ENCODE results near the gene MYO9B.

Gene MYO9B

DNA sequence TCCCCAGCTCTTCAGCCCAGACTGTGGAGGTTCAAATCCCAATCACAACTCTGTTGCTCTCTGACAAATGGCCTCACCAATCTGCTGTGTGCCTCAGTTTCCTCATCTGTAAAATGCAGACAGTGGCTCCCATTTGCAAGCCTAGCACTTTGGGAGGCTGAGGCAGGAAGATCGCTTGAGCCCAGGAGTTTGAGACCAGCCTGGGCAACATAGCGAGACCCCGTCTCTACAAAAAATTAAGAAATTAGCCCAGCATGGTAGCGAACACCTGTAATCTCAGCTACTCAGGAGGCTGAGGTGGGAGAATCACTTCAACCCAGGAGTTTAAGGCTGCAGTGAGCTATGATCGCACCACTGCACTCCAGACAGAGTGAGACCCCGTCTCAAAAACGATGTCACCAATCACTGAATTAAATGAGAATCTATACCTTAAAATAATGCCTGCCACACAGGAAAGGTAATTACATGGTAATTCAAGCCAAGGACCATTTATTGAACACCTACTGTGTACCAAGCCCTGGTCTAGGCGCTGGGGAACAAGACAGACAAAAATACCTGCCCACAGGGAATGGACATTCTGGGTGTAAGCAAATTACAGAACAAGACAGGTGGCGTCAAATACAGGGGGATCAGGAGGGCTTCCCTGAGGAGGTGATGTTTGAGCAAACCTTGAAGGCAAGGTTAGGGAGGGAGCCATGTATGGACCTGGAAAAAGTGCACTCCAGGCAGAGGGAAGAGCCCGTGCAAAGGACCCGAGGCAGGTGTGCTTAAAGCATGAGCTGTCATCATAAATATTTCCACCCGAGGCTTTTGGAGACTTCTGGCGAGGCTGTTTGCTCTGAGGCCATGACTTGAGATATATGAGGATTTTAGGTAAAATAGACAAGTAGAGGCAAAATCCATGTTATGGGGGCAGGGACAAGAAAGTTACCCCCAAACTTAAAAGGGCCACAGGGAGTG, 162.4 kb downstream of the MYO9B start:
- TF ChIP-seq, protein P1, sequence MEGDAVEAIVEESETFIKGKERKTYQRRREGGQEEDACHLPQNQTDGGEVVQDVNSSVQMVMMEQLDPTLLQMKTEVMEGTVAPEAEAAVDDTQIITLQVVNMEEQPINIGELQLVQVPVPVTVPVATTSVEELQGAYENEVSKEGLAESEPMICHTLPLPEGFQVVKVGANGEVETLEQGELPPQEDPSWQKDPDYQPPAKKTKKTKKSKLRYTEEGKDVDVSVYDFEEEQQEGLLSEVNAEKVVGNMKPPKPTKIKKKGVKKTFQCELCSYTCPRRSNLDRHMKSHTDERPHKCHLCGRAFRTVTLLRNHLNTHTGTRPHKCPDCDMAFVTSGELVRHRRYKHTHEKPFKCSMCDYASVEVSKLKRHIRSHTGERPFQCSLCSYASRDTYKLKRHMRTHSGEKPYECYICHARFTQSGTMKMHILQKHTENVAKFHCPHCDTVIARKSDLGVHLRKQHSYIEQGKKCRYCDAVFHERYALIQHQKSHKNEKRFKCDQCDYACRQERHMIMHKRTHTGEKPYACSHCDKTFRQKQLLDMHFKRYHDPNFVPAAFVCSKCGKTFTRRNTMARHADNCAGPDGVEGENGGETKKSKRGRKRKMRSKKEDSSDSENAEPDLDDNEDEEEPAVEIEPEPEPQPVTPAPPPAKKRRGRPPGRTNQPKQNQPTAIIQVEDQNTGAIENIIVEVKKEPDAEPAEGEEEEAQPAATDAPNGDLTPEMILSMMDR (conservative IDR thresholded peaks at IDR 0.05; ENCODE audit: low read depth, low read length), result no peak
- no peak overlapping the region for H3K4me3 ChIP-seq (ENCODE audit: low read length)
- DNase-seq (ENCODE audit: low read depth), result no peak

- H3K4me3 ChIP-seq (ENCODE audit: low read length), result no peak overlapping the region
- TF ChIP-seq, protein P1 (conservative IDR thresholded peaks at IDR 0.05; ENCODE audit: low read depth, low read length), result no peak
Observed at GRCh38 chr19:17240062-17240752, 164.6 kb downstream of the MYO9B start.

DNA sequence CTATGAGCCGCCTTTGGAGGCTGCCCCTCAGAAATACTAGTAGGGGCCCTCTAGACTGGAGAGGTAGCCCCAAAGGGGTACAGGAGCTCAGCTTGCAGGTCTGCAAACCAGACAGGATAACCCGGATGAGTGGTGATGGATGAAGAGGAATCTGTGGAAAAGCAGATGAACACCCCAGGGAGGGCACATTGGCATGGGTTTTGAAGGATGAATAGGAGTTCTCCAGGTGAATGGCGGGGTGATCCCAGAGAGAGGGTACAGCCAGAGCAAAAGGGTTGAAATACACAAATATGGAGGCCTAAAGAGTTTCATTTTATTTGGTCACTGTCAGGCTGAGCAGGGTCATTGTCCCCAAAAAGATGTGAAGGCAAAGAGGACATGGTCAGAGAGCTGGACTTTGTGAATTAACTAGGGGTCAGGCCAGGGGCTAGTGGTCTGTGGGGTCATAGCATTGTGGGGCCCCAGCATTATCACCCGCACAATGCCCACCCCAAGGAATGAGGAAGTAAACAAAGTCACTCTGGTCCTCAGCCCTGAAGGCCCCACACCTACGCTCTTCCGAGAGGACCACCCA, 165.3 kb downstream of the MYO9B start:
- no peak overlapping the region for H3K4me3 ChIP-seq (ENCODE audit: low read length)
- DNase-seq (ENCODE audit: low read depth), result no peak
- TF ChIP-seq, protein P1 (conservative IDR thresholded peaks at IDR 0.05; ENCODE audit: low read depth, low read length), result no peak

More at GRCh38 chr19:17240062-17240752, 164.6 kb downstream of the MYO9B start:
- DNase-seq (ENCODE audit: low read depth), result no peak

GRCh38 chr19:17242431-17243208, 167.0 kb downstream of the MYO9B start:
- no peak for DNase-seq (ENCODE audit: low read depth)
- TF ChIP-seq, protein P1 (conservative IDR thresholded peaks at IDR 0.05; ENCODE audit: low read depth, low read length), result no peak
- H3K4me3 ChIP-seq (ENCODE audit: low read length), result no peak overlapping the region

DNA sequence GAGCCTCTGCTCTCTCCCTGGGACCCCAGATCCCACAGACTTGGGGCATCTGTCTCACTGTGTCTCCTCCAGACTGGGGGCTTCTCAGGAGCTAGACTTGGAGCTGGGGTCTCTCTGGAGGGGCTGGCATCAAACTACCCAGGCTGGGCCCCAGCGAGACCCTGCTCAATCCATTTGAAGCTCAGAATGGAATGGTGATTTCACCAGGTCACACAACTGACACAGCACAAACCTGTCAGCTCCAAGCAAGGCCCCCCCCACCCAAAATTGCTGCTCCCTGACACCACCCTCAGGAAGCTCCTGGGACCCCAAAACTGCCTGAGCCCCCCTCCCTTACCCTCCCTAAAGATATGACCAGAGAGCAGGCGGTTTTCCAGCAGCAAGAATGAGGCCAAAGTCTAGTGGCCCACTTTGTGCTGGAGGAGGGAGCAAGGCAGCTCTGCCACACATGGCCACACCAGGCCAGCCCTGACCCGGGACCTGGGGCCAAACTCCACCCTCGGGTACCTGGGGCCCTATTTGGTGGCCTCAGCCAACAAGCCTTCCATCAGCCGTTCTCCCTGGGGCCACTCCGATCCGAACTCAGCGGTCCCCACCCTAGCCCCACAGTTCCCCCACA, 167.7 kb downstream of the MYO9B start:
- DNase-seq (ENCODE audit: low read depth), result no peak
- H3K4me3 ChIP-seq (ENCODE audit: low read length), result peak overlapping the region; percentile 65
- TF ChIP-seq, protein P1 (conservative IDR thresholded peaks at IDR 0.05; ENCODE audit: low read depth, low read length), result no peak

All from retinal pigment epithelial cell (primary cell).